GM21786 (cell line): ENCODE results near the gene YIF1A.
A peak's percentile ranks its signal among the peaks of the same experiment; 100 is the strongest.
"Not testable (repeated sequence)": the region's sequence is repeated elsewhere in the genome, so short reads cannot be mapped to it uniquely, and the experiment has no call there.

Source experiments
- ATAC-seq: cut with Tn5 transposase; IDR thresholded peaks from one replicate; pipeline ENCODE4 v1.9.1; 2021; ENCODE audit not compliant: unreplicated experiment

Gene YIF1A

DNA sequence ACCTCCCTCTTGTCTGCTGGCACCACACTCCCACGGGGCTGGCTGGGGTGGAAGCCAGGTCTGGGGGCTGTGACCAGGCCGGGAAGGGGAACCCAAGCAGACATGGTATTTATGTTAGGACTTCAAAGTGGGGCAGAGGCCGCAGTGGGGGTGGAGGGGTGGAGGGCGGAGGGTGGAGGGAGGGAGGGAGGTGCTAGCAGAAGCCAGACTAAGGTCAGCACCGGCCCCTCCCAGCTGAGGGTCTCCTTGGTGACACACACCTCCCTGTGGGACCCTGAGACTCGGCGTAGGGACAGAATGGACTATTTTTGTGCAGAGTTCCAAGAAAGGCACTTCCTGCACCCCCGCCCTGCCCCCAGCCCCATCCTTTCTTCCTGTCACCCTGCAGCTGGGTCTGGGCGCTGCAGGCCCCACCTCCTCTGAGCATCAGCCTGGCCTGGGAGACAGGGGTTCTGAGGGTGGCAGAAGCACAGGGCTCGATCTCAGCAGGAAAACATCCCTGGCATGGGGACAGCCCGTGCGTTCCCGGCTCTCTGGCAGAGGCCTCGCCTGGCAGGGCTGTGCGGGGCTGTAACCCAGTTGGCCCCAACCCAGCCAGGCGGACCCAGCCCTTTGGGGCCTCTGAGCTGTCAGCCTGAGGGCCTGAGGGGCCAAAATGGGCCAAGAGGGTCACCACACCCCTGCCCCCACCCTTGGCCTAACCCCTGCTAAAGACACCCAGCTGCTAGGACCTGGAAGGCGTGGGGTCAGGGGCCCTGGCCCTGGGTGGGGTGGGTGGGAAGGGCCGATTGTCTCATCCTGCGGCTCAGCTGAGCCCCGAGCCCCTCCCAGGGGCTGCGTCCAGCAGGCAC lies 37.5 kb upstream of the YIF1A start:
- ATAC-seq: no peak

DNA sequence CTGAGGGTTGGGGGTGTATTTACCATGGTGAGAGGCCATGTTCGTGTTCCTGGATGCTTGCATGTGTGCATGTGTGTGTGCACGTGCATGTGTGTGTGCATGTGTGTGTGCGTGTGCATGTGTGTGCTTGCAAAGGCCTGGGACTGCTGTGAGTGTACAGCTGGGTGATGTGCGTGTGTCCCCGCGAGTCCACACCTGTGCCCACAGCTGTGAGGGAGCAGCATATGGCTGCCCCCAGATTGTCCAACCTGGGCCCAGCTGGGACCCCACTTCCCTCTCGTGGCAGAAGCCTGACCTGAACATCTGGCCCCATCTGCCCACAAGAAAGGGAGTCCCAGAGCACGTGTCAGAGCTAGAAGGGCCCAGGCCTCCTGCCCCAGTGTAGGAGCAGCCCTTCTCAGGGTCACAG lies 36.3 kb upstream of the YIF1A start:
- no peak for ATAC-seq

DNA sequence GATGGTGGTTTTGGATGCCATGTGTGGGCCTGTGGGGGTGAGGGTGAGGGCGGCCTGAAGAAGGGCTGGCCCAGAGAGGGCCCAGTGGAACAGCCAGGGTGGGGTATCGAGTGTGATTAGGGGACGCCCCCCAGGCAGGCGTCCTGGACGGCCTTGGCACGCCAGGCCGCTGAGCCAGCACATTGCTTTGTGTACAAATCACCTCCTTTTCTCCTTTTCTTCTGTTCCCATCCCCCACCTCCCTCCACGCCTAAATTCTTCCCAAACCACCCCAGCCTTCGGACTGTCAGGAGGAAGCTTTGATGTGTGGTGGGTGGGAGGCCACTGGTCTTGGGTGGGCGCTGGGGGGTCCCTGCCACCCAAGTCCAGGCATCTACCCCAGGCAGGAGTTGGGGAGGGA lies 35.7 kb upstream of the YIF1A start:
- ATAC-seq: no peak

DNA sequence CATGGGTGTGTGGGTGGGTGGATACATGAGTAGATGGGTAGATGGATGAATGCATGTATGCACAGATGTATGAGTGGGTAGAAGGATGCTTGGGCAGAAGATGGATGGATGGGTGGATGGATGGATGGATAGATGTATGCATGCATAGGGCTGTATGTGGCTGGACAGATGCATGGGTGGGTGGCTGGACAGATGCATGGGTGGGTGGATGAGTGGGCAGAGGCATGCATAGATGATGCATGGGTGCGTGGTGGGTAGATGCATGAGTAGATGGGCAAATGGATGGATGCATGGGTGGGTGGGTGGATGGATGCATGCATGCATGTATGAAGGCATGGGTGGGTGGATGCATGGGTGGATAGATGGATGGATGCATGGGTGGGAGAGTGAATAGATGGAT lies 34.7 kb upstream of the YIF1A start:
- no peak for ATAC-seq

DNA sequence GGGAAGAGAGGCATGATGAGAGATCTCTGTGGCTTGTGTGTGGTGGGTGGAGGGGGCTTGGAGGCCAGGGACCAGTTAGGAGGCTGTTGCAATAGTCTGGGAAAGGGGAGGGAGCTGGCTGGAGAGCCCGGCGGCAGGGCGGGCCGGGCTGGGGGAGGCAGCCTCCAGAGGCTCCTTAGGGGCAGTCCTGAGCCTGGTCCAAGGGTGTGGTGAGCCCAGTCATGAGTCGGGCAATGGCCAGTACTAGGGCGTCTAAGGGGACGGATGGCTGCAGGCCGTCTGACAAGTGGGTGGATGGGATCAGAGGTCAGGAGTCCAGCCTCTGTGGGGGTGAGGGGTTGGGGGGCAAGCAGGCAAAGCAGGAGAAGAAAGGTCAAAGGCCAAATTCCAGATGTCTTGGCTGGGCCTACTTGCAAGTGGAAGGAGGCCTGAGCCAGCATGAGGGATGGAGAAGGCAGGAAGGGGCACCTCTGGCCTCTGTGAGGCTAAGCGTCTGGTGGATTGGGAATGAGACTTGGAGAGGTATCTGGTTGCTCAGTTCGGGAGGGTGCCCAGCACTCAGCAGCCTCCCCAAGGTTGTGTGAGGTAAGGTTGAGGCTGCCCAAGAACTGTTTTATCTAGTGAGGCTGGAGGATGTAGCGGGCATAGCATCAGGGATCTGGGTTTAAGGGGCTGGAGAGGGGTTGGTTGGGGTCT lies 33.9 kb upstream of the YIF1A start:
- no peak for ATAC-seq

DNA sequence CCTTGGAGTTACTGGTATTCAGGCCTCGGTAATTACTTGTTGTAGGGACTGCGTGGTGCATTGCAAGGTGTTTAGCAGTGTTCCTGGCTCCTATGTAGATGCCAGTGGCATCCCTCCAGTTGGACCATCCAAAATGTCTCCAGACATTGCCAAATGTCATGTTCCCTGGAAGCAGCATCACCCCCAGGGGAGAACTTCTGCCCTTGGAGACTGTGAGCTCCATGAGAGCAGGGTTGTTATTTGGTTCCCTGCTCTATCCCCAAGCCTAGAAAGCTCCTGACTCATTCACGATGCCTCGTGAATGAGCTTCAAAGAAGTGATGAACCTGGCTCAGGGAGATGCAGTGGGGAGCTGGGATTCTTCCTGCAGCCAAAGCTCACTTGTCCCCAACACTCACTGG lies 32.7 kb upstream of the YIF1A start:
- ATAC-seq: no peak

DNA sequence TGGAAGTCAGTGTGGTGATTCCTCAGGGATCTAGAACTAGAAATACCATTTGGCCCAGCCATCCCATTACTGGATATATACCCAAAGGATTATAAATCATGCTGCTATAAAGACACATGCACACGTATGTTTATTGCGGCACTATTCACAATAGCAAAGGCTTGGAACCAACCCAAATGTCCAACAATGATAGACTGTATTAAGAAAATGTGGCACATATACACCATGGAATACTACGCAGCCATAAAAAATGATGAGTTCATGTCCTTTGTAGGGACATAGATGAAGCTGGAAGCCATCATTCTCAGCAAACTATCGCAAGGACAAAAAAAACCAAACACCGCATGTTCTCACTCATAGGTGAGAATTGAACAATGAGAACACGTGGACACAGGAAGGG lies 31.8 kb upstream of the YIF1A start:
- ATAC-seq: not testable (repeated sequence)

DNA sequence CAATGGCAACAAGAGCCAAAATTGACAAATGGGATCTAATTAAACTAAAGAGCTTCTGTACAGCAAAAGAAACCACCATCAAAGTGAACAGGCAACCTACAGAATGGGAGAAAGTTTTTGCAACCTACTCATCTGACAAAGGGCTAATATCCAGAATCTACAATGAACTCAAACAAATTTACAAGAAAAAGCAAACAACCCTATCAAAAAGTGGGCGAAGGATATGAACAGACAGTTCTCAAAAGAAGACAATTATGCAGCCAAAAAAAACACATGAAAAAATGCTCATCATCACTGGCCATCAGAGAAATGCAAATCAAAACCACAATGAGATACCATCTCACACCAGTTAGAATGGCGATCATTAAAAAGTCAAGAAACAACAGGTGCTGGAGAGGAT lies 31.3 kb upstream of the YIF1A start:
- not testable (repeated sequence) for ATAC-seq

DNA sequence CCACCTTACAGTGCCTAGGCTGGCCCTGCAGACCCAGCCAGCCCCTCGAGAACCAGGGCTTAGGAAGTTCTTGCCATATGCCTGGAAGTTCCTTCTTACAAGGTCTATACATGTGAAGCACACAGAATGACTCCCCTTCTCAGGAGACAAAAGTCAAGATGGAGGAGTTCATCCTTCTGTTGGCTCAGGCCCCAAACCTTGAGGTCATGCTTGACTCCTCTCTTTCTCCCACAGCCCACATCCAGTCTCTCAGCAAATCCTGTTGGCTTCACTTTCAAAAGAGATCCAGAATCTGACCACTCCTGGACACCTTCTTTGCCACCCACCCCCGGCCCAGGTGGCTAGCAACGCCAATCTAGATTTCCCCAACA lies 29.6 kb upstream of the YIF1A start:
- no peak for ATAC-seq

DNA sequence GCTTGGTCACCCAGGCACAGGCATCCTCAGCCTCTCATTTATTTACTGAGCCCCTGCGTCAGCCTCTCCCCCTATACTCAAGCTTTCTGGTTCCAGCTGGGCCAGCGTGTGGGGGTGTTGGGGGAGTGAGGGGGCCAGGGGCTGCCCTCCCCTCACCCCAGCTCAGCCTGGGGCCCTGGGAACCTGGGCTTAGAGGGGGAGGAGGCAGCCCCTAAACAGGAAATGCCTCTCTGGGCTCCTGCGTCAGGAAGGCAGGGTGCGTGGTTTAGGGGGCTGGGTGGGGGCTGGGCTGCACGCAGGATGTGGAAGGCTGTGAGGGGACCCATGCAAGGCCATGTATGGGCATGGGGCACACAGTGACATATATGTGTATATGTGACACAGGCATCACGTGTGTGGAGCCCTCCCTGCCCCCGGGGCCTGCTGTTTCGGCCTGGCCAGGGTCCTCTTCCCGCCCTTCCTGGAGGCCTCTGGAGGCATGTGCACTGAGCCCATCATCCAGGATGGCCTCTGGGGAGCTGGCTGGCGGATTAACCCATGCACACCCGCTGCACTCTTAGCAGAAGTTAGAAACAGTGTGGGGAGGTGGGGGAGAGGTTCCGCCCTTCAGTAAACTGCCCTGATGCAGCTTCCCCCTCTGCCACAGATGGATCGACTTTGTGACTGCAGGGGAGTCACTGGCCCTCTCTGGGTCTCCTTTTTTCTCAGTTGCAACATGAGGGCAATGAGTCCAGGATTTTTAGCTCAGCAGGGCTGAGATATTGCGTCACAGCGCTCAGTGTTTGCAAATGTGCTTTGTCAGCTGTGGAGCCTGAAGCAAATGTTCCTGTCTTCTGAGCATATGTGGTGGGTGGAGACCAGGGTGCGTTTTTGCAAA lies 29.0 kb upstream of the YIF1A start:
- no peak for ATAC-seq

DNA sequence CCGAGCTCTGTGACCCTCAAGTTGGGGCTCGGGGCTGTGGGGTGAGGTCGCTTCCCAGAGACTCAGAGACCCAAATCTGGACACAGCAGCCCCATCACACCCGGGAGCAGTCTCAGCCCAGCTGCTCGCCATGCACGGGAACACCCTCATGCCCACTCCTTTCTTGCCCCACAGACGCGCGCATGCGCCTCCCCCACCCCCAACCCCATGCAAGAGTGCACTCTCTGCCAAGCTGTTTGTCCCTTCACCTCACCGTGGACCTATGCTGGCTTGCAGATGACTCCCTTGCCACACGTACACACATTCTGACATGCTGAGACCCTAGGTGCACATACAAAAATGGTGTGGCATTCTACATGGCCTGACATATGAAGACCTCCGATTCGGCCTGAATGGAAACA lies 28.4 kb upstream of the YIF1A start:
- ATAC-seq: no peak

DNA sequence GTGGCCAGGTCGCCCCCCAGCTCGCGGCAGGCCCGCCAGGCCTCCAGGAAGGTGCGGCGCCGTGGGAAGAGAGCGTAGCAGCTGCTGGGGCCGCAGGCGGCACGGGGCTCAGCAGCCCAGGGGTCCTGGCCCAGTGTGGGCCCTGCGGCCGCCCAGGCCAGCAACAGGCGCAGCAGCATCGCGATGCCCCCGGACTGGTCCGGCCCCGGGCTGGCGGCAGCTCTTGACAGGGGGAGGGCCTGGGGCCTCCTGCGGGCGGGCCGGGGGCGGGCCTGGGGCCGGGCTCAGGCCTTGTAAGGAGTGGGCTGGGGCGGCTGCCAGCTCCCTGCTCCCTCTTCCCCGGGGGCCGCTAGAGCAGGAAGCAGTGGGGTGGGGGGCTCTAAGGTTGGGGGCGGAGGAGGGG lies 27.9 kb upstream of the YIF1A start, which contains the start of gene CD248:
TSS of gene CD248 (minus strand) at position 196 of the 403 bp plus-strand sequence. CDS start at position 179, 17 bp downstream.
- no peak for ATAC-seq

DNA sequence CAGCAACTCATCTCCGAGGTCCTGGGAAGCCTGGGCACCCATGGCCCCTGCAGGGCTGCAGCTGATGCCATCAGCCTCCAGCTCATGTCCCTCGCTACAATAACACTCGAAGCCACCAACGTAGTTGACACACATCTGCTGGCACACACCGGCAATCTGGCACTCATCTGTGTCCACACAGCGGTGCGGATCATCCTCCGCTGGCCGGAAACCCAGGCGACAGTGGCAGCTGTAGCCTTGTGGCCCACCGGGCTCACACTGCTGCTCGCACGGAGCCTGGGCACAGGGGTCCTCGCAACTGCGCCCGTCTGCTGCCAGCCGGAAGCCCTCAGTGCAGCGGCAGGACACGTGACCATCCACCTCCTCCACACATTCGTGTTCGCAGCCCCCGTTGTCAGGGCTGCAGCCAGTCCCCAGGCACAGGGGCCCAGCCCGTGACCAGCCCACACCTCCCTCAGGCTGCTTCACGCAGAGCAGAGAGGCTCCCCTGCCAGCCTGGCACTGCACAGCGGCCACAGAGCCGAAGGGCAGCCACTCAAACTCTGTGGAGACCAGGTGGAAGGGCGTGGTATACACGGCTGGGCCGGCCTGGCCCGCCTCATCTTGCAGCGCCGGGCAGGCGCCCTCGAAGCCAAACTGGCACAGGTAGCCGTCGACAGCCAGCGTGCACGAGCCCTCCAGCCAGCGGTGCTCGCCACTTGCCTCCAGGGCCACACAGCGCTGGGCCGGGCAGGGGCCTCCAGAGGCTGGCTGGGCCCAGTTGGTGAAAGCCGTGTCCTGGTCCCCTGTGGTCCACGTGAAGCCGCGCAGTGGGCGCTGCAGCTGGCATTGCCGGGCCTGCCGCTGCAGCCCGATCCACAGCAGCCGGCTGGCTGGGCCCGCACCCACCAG lies 27.2 kb upstream of the YIF1A start:
- ATAC-seq: no peak

DNA sequence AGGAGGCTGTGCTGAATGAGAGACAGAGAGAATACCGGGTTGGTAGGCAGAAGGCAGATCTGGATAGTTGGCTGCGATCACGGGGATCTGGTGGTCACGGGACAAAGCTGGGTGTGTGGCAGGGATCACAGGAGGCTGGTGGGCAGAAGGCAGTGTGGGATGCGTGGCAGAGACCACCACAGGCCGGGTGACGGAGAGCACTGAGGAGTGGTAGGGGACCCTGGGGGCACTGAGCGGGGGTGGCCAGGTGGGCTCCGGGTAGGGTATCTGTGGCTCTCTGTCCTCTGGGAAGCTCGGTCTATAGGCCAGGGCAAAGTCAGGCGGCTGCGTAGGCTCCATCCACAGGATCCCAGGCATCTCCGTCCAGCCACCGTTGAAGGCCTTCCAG lies 26.5 kb upstream of the YIF1A start:
- ATAC-seq: no peak

DNA sequence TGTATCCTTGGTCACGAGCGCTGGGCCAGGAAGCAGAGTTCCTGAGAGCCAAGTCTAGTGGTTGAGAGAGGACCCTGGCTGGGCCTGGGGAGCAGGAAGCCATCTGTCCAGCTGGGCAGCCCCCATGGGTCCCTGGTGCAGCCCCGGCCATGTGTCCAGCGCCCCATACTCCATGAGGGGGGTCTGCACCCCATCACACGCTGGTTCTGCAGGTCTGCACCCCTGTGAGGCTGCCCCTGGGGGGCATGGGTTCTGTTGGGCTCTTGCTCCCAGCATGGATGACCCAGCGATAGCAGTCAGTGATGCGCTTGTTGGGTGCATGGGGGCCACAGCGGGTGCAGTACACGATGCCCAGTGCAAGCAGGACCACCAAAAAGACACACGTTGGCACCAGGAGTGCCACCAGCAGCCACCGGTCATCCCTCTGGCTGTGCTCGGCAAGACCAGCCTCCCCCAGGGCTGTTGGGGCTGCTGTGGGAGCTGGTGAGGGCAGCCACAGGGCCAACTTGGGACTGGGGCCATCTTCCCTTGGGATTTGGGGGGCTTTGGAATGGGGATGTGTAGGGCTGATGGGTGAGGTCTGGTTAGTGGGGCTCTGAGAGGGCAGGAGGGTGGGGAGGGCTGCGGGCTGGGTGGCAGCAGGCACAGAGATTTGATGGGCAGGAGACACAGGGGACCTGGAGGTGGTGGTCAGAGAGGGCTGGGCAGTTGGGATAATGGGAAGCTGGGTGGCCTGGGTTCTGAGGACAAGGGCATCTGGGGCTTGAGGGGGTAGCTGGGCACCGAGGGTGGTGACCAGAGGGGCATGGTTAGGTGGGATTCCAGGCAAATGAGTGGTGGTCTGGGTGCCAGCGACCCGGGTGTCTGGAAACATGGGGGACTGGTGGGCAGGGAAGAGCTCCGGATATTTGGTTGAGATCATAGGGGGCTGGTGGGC lies 25.9 kb upstream of the YIF1A start:
- ATAC-seq: no peak

DNA sequence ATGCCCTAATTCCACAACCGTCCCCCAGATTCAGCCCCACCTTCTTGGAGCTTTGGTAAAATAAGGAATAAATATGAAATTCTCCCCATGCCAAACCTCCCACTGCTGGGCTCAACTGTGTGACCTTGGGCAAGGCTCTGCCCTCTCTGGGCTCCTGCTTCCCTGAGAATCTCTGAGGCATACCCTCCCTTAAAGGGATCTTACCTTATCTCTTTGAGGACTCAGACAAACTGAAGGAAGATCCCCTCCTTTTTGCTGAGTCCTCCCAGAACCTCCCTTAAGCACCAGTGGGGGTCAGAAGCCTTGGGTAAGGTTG lies 25.2 kb upstream of the YIF1A start:
- no peak for ATAC-seq

DNA sequence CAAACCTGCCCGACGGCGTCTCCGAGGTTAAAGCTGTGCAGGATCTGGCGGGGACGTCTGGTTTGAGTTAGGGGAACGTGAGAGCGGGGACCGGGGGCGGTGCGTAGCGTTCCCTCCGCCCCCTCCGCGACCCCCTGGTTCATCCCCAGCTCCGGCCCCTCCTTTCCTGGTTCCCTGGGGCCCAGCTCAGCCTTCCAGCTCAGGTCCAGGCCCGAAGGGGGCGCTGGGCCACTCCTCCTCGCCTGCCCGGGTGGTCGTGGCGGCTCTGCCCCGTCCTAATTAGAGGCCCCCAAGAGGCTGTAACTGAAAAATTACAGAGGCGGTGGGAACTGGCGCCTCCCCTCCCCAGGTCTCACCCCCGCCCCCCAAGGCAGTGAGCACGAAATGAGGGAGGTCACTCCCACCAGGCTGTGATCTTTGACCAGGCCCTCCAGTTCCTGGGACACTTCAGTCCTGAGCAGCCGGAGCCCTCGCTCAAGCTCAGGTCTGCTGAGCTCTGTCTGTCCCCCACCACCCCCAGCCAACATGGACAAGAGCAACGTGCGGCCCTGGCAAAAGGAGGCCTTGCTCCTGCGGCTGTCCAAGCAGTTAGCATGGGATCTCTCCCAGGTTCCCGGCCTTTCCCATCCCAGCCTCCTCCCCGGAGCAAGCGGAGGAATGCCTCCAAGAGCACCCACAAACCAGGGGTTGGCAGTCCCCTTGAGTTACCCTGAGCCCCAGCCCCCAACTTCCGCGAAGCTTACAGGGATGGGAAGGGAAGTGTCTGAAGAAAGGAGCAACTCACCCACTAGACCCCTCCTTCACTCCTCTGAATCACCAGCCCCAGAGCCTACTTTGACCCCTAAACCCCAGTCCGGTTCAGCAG lies 24.6 kb upstream of the YIF1A start:
- no peak for ATAC-seq

DNA sequence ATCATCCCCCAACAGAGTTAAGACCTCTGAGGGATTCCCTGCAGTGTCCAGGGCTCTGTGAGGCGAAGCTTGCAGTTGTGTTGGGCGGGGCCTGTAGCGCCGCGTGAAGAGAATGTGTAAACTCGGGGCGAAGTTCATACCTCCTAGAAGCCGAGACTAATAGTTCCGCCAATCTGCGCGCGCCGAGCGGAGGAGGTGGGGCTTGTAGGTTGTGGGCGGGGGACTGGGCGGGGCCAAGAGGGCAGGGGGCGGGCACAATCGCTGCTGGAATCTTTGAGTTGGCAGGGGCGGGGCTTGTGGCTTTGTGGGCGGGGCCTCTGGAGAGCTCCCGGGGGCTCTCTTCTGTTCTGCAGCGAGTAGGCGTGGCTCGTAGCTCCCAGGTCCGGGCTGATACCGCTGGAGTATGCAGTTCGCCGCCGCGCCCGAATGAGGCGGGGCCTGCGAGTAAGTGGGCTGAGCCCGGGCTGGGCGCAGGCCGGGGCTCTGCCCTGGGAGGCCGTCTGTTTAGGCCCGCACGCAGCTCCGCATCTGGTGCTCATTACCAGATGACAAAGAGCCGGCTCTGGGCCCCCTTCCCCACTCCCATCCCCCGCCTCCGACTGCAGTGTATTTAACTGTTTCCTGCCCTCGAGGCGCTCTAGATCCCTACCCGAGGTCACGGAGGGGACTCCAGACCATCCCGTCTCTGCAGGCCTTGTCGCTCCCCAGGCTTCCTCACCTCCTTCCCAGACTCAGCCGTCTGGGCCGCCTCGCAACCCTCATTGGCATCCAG lies 23.8 kb upstream of the YIF1A start:
- peak; percentile 70 for ATAC-seq
